Measurements from ENCODE around the gene PURB. TPM values are rescaled to one million over a fixed set of nuclear protein-coding genes. Genes with fewer than 3 reads are reported as not detected.

Gene PURB
- total RNA-seq, 1 donor from 2014 or later: 26.2 TPM

GRCh38 chr7:44921607-44922350 is 36.4 kb upstream of the PURB start:
- peak; percentile 79 for TF ChIP-seq CTCF (conservative IDR thresholded peaks at IDR 0.05)
- DNase-seq (ENCODE audit: low read depth, low spot score): peak; percentile 91
- no peak overlapping the region for H3K27ac Mint-ChIP-seq (ENCODE audit: unreplicated experiment)
- peaks cover 5% of the 10 kb centered on the region for H3K9me3 Mint-ChIP-seq
- H3K4me3 Mint-ChIP-seq: no peak overlapping the region
- H3K4me1 Mint-ChIP-seq: no peaks in the 10 kb centered on the region
- peaks cover 13% of the 10 kb centered on the region for H3K27me3 Mint-ChIP-seq (ENCODE audit: low read depth)
- no peaks in the 10 kb centered on the region for H3K36me3 Mint-ChIP-seq (ENCODE audit: low read depth)

GRCh38 chr7:44920119-44920518 is 34.8 kb upstream of the PURB start:
- H3K36me3 Mint-ChIP-seq (ENCODE audit: low read depth): no peaks in the 10 kb centered on the region

GRCh38 chr7:44918029-44918428 is 32.7 kb upstream of the PURB start:
- no peak for DNase-seq (ENCODE audit: low read depth, low spot score)
- Mint-ChIP-seq H3K4me3 (no peak overlapping the region), H3K36me3 (ENCODE audit: low read depth) (no peaks in the 10 kb centered on the region), H3K27ac (ENCODE audit: unreplicated experiment) (no peak overlapping the region), H3K9me3 (peaks cover 5% of the 10 kb centered on the region), H3K4me1 (peaks cover 3% of the 10 kb centered on the region), H3K27me3 (ENCODE audit: low read depth) (peaks cover 13% of the 10 kb centered on the region)
- TF ChIP-seq CTCF (conservative IDR thresholded peaks at IDR 0.05): no peak

More at GRCh38 chr7:44920119-44920518, 34.8 kb upstream of the PURB start:
- Mint-ChIP-seq H3K27ac (ENCODE audit: unreplicated experiment) (no peak overlapping the region), H3K4me1 (peaks cover under 1% of the 10 kb centered on the region), H3K4me3 (no peak overlapping the region), H3K27me3 (ENCODE audit: low read depth) (peaks cover 13% of the 10 kb centered on the region), H3K9me3 (peaks cover 5% of the 10 kb centered on the region)
- TF ChIP-seq CTCF (conservative IDR thresholded peaks at IDR 0.05): no peak
- DNase-seq (ENCODE audit: low read depth, low spot score): no peak

- Mint-ChIP-seq H3K4me1 (peaks cover 3% of the 10 kb centered on the region), H3K9me3 (peaks cover 5% of the 10 kb centered on the region), H3K4me3 (no peak overlapping the region), H3K27ac (ENCODE audit: unreplicated experiment) (no peak overlapping the region), H3K27me3 (ENCODE audit: low read depth) (peaks cover 13% of the 10 kb centered on the region), H3K36me3 (ENCODE audit: low read depth) (no peaks in the 10 kb centered on the region)
- DNase-seq (ENCODE audit: low read depth, low spot score): no peak
- TF ChIP-seq CTCF (conservative IDR thresholded peaks at IDR 0.05): no peak
Observed at GRCh38 chr7:44917465-44917864, 32.1 kb upstream of the PURB start.

- H3K4me1 Mint-ChIP-seq: peaks cover 3% of the 10 kb centered on the region
- peaks cover 10% of the 10 kb centered on the region for H3K27me3 Mint-ChIP-seq (ENCODE audit: low read depth)
- H3K36me3 Mint-ChIP-seq (ENCODE audit: low read depth): no peaks in the 10 kb centered on the region
- DNase-seq (ENCODE audit: low read depth, low spot score): no peak
- TF ChIP-seq CTCF (conservative IDR thresholded peaks at IDR 0.05): no peak
- H3K27ac Mint-ChIP-seq (ENCODE audit: unreplicated experiment): no peak overlapping the region
- H3K9me3 Mint-ChIP-seq: peaks cover 5% of the 10 kb centered on the region
- no peak overlapping the region for H3K4me3 Mint-ChIP-seq
Observed at GRCh38 chr7:44914992-44915607, 29.8 kb upstream of the PURB start.
